WI38 (cell line): Measurements from ENCODE around the gene GRM5.

ENCODE experiments used
- H3K4me3 ChIP-seq: 2 replicates; pipeline ENCODE4 v1.5.1; 2011; ENCODE audit warnings: low read depth, mild to moderate bottlenecking, control low read depth, low read length
- CTCF ChIP-seq: IDR thresholded peaks from 2 replicates; pipeline ENCODE4 v1.5.1; 2012; ENCODE audit warnings: low read depth, mild to moderate bottlenecking, control low read depth, low read length

GRM5 gene

GRCh38 chr11:88655196-88655595 lies 410.6 kb downstream of the GRM5 start:
- TF ChIP-seq CTCF, result no peak
- H3K4me3 ChIP-seq, result no peak overlapping the region

GRCh38 chr11:88651556-88651955 lies 414.2 kb downstream of the GRM5 start:
- TF ChIP-seq CTCF, result no peak

GRCh38 chr11:88644724-88645123 lies 421.1 kb downstream of the GRM5 start:
- TF ChIP-seq CTCF, result no peak
- H3K4me3 ChIP-seq, result no peak overlapping the region

More at GRCh38 chr11:88651556-88651955, 414.2 kb downstream of the GRM5 start:
- H3K4me3 ChIP-seq, result no peak overlapping the region

GRCh38 chr11:88632163-88632562 lies 433.6 kb downstream of the GRM5 start:
- no peak overlapping the region for H3K4me3 ChIP-seq
- TF ChIP-seq CTCF, result no peak

- TF ChIP-seq CTCF, result no peak
Measured at GRCh38 chr11:88631497-88631896, 434.3 kb downstream of the GRM5 start.

GRCh38 chr11:88629496-88629895 lies 436.3 kb downstream of the GRM5 start:
- no peak for TF ChIP-seq CTCF
- no peak overlapping the region for H3K4me3 ChIP-seq

More at GRCh38 chr11:88631497-88631896, 434.3 kb downstream of the GRM5 start:
- H3K4me3 ChIP-seq, result no peak overlapping the region

GRCh38 chr11:88626216-88626615 lies 439.6 kb downstream of the GRM5 start:
- TF ChIP-seq CTCF, result no peak
- no peak overlapping the region for H3K4me3 ChIP-seq
